ENCODE results near the gene YTHDC1. TPM values are rescaled to one million over a fixed set of nuclear protein-coding genes. Genes with fewer than 3 reads are reported as not detected.

Gene YTHDC1
- polyA plus RNA-seq (2013, experiment 1 of 2), result 86.3 TPM
- 87.6 TPM for polyA plus RNA-seq (2013, experiment 2 of 2)

- Histone ChIP-seq H4K8ac (ENCODE audit: low read depth, low read length) (no peak within 1 kb of the TSS), H3K23ac (ENCODE audit: low read length) (no peak within 1 kb of the TSS), H3K79me2 (ENCODE audit: control insufficient read depth, insufficient read depth, low read length) (peaks cover 47% of the 10 kb centered on the region), H3K36me3 (ENCODE audit: control insufficient read depth, insufficient read depth, low read length) (no peaks in the 10 kb centered on the region), H3K9ac (ENCODE audit: low read length) (peak within 1 kb of the TSS; percentile 91), H2AK5ac (ENCODE audit: low read length) (no peak within 1 kb of the TSS), H3K79me1 (ENCODE audit: low read length) (no peaks in the 10 kb centered on the region), H2BK5ac (ENCODE audit: low read length) (peak within 1 kb of the TSS; percentile 38), H3K27me3 (ENCODE audit: insufficient read depth, low read length, poor library complexity) (no peaks in the 10 kb centered on the region), H3K4me1 (ENCODE audit: control insufficient read depth, low read depth, low read length) (peaks cover 6% of the 10 kb centered on the region), H3K27ac (ENCODE audit: low read depth, low read length) (peak within 1 kb of the TSS; percentile 44), H4K5ac (ENCODE audit: low read length) (no peak within 1 kb of the TSS), H2BK15ac (replicated peaks; ENCODE audit: low read depth) (no peak within 1 kb of the TSS), H3K18ac (ENCODE audit: low read length) (peak within 1 kb of the TSS; percentile 65), H3K4me2 (ENCODE audit: low read length) (peak within 1 kb of the TSS; percentile 52), H3K4me3 (ENCODE audit: low read length) (peak within 1 kb of the TSS; percentile 79), H3K4ac (ENCODE audit: low read depth, low read length) (peak within 1 kb of the TSS; percentile 82), H2BK120ac (ENCODE audit: low read depth, low read length) (peak within 1 kb of the TSS; percentile 52), H3K56ac (ENCODE audit: low read length) (peak within 1 kb of the TSS; percentile 93)
- peak; percentile 99 for DNase-seq
- no CpG with 5 or more reads among the region's 67 CpGs for whole genome bisulfite sequencing (ENCODE audit: extremely low coverage, insufficient coverage, low lambda C conversion rate)
Observed at GRCh38 chr4:68349649-68350360, at the start of gene YTHDC1. YTHDC1 (minus strand) TSS chr4:68350090; CDS start chr4:68349753, 337 bp downstream.

GRCh38 chr4:68399306-68399705 is 49.4 kb upstream of the YTHDC1 start:
- H3K4me1 ChIP-seq (ENCODE audit: control insufficient read depth, low read depth, low read length), result no peaks in the 10 kb centered on the region
- no peak overlapping the region for H3K4me2 ChIP-seq (ENCODE audit: low read length)
- H2BK5ac ChIP-seq (ENCODE audit: low read length), result no peak overlapping the region
- H4K5ac ChIP-seq (ENCODE audit: low read length), result no peak overlapping the region
- H3K9ac ChIP-seq (ENCODE audit: low read length), result no peak overlapping the region
- H4K8ac ChIP-seq (ENCODE audit: low read depth, low read length), result no peak overlapping the region
- no peak overlapping the region for H3K4ac ChIP-seq (ENCODE audit: low read depth, low read length)
- H3K36me3 ChIP-seq (ENCODE audit: control insufficient read depth, insufficient read depth, low read length), result no peaks in the 10 kb centered on the region
- H2BK15ac ChIP-seq (replicated peaks; ENCODE audit: low read depth), result peak overlapping the region; percentile 37
- H2AK5ac ChIP-seq (ENCODE audit: low read length), result no peak overlapping the region
- no peak overlapping the region for H3K23ac ChIP-seq (ENCODE audit: low read length)
- H3K4me3 ChIP-seq (ENCODE audit: low read length), result no peak overlapping the region
- no peak overlapping the region for H3K18ac ChIP-seq (ENCODE audit: low read length)
- H3K56ac ChIP-seq (ENCODE audit: low read length), result no peak overlapping the region
- no CpG with 5 or more reads among the region's 4 CpGs for WGBS (ENCODE audit: extremely low coverage, insufficient coverage, low lambda C conversion rate)
- no peaks in the 10 kb centered on the region for H3K79me1 ChIP-seq (ENCODE audit: low read length)
- H3K27ac ChIP-seq (ENCODE audit: low read depth, low read length), result no peak overlapping the region
- H3K27me3 ChIP-seq (ENCODE audit: insufficient read depth, low read length, poor library complexity), result no peaks in the 10 kb centered on the region
- no peaks in the 10 kb centered on the region for H3K79me2 ChIP-seq (ENCODE audit: control insufficient read depth, insufficient read depth, low read length)
- no peak for DNase-seq
- H2BK120ac ChIP-seq (ENCODE audit: low read depth, low read length), result no peak overlapping the region

GRCh38 chr4:68396756-68397155 is 46.9 kb upstream of the YTHDC1 start:
- H3K23ac ChIP-seq (ENCODE audit: low read length), result no peak overlapping the region
- no peaks in the 10 kb centered on the region for H3K36me3 ChIP-seq (ENCODE audit: control insufficient read depth, insufficient read depth, low read length)
- no peaks in the 10 kb centered on the region for H3K4me1 ChIP-seq (ENCODE audit: control insufficient read depth, low read depth, low read length)
- peak overlapping the region; percentile 88 for H2BK120ac ChIP-seq (ENCODE audit: low read depth, low read length)
- H3K4me2 ChIP-seq (ENCODE audit: low read length), result no peak overlapping the region
- H3K27me3 ChIP-seq (ENCODE audit: insufficient read depth, low read length, poor library complexity), result no peaks in the 10 kb centered on the region
- H3K56ac ChIP-seq (ENCODE audit: low read length), result no peak overlapping the region
- no peak overlapping the region for H2BK5ac ChIP-seq (ENCODE audit: low read length)
- no peaks in the 10 kb centered on the region for H3K79me2 ChIP-seq (ENCODE audit: control insufficient read depth, insufficient read depth, low read length)
- H3K4me3 ChIP-seq (ENCODE audit: low read length), result no peak overlapping the region
- DNase-seq, result no peak
- H2AK5ac ChIP-seq (ENCODE audit: low read length), result no peak overlapping the region
- H3K27ac ChIP-seq (ENCODE audit: low read depth, low read length), result no peak overlapping the region
- no peaks in the 10 kb centered on the region for H3K79me1 ChIP-seq (ENCODE audit: low read length)
- H3K18ac ChIP-seq (ENCODE audit: low read length), result peak overlapping the region; percentile 45
- no peak overlapping the region for H4K5ac ChIP-seq (ENCODE audit: low read length)
- no peak overlapping the region for H3K4ac ChIP-seq (ENCODE audit: low read depth, low read length)
- H4K8ac ChIP-seq (ENCODE audit: low read depth, low read length), result no peak overlapping the region
- H3K9ac ChIP-seq (ENCODE audit: low read length), result no peak overlapping the region
- no peak overlapping the region for H2BK15ac ChIP-seq (replicated peaks; ENCODE audit: low read depth)
- no CpG with 5 or more reads among the region's 1 CpG for WGBS (ENCODE audit: extremely low coverage, insufficient coverage, low lambda C conversion rate)

GRCh38 chr4:68391436-68391835 is 41.5 kb upstream of the YTHDC1 start:
- Histone ChIP-seq H3K4me2 (ENCODE audit: low read length) (no peak overlapping the region), H3K18ac (ENCODE audit: low read length) (no peak overlapping the region), H2BK15ac (replicated peaks; ENCODE audit: low read depth) (no peak overlapping the region), H3K27ac (ENCODE audit: low read depth, low read length) (no peak overlapping the region), H2BK120ac (ENCODE audit: low read depth, low read length) (peak overlapping the region; percentile 38), H2AK5ac (ENCODE audit: low read length) (no peak overlapping the region), H3K27me3 (ENCODE audit: insufficient read depth, low read length, poor library complexity) (no peaks in the 10 kb centered on the region), H3K79me2 (ENCODE audit: control insufficient read depth, insufficient read depth, low read length) (no peaks in the 10 kb centered on the region), H3K23ac (ENCODE audit: low read length) (no peak overlapping the region), H3K4me3 (ENCODE audit: low read length) (no peak overlapping the region), H3K4me1 (ENCODE audit: control insufficient read depth, low read depth, low read length) (peaks cover 2% of the 10 kb centered on the region), H3K56ac (ENCODE audit: low read length) (no peak overlapping the region), H2BK5ac (ENCODE audit: low read length) (no peak overlapping the region), H4K5ac (ENCODE audit: low read length) (no peak overlapping the region), H4K8ac (ENCODE audit: low read depth, low read length) (no peak overlapping the region), H3K4ac (ENCODE audit: low read depth, low read length) (no peak overlapping the region), H3K36me3 (ENCODE audit: control insufficient read depth, insufficient read depth, low read length) (no peaks in the 10 kb centered on the region), H3K79me1 (ENCODE audit: low read length) (no peaks in the 10 kb centered on the region), H3K9ac (ENCODE audit: low read length) (no peak overlapping the region)
- WGBS (ENCODE audit: extremely low coverage, insufficient coverage, low lambda C conversion rate), result no CpG with 5 or more reads among the region's 3 CpGs
- peak; percentile 81 for DNase-seq

GRCh38 chr4:68390205-68390935 is 40.5 kb upstream of the YTHDC1 start:
- no peaks in the 10 kb centered on the region for H3K36me3 ChIP-seq (ENCODE audit: control insufficient read depth, insufficient read depth, low read length)
- H3K4me1 ChIP-seq (ENCODE audit: control insufficient read depth, low read depth, low read length), result peaks cover 2% of the 10 kb centered on the region
- H3K4me3 ChIP-seq (ENCODE audit: low read length), result no peak overlapping the region
- peak overlapping the region; percentile 19 for H3K56ac ChIP-seq (ENCODE audit: low read length)
- H3K9ac ChIP-seq (ENCODE audit: low read length), result no peak overlapping the region
- H2BK5ac ChIP-seq (ENCODE audit: low read length), result peak overlapping the region; percentile 36
- no peak overlapping the region for H2AK5ac ChIP-seq (ENCODE audit: low read length)
- no peaks in the 10 kb centered on the region for H3K27me3 ChIP-seq (ENCODE audit: insufficient read depth, low read length, poor library complexity)
- H4K5ac ChIP-seq (ENCODE audit: low read length), result no peak overlapping the region
- no peak overlapping the region for H4K8ac ChIP-seq (ENCODE audit: low read depth, low read length)
- no peak overlapping the region for H2BK120ac ChIP-seq (ENCODE audit: low read depth, low read length)
- no CpG with 5 or more reads among the region's 1 CpG for WGBS (ENCODE audit: extremely low coverage, insufficient coverage, low lambda C conversion rate)
- H3K27ac ChIP-seq (ENCODE audit: low read depth, low read length), result peak overlapping the region; percentile 34
- no peak overlapping the region for H3K4ac ChIP-seq (ENCODE audit: low read depth, low read length)
- H3K23ac ChIP-seq (ENCODE audit: low read length), result no peak overlapping the region
- no peak for DNase-seq
- no peaks in the 10 kb centered on the region for H3K79me2 ChIP-seq (ENCODE audit: control insufficient read depth, insufficient read depth, low read length)
- H3K79me1 ChIP-seq (ENCODE audit: low read length), result no peaks in the 10 kb centered on the region
- H2BK15ac ChIP-seq (replicated peaks; ENCODE audit: low read depth), result peak overlapping the region; percentile 78
- H3K4me2 ChIP-seq (ENCODE audit: low read length), result no peak overlapping the region
- H3K18ac ChIP-seq (ENCODE audit: low read length), result peak overlapping the region; percentile 56

Data from mesendoderm (in vitro differentiated cells).